ENCODE results near the gene ORM2.
A peak's percentile ranks its signal among the peaks of the same experiment; 100 is the strongest.

The ORM2 gene

DNA sequence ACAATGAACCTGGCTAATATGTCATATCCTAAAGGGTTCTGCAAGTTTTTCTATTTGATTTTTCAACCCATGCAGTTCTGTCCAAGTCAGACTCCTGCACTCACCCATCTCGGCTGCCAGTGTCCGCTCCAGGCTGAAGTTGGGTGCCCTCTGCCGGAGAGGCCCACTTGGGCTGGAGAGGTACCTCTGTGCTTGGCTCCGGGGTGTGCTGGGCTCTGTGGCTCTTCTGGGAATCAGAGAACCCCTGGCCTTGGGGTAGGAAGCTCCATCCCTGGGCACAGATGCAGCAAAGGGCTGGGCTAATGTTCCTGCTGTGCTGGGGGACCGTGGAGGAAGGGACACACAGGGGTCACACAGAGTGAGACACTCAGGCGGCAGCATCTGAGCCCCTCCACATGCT is 26.2 kb downstream of the ORM2 start:
- DNase-seq: no peak

DNA sequence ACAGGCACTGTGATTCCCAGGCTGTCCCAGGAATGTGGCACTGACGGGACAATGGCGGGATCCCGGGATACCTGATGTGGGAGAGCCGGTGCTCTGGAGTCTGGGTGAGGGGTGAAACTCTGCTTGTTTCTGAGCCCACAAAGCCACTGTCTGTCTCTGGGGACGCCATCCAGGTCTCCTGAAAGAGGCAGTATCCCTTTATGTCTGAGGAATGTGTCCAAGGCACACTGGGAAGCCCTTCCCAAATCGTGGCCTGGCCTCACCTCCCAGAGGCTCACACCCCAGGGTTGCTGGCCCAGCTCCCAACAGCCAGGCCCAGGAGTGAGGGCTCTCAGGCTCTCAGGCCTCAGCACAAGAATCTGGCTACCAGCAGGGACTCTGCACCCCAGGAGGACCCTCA is 27.1 kb downstream of the ORM2 start:
- no peak for DNase-seq

DNA sequence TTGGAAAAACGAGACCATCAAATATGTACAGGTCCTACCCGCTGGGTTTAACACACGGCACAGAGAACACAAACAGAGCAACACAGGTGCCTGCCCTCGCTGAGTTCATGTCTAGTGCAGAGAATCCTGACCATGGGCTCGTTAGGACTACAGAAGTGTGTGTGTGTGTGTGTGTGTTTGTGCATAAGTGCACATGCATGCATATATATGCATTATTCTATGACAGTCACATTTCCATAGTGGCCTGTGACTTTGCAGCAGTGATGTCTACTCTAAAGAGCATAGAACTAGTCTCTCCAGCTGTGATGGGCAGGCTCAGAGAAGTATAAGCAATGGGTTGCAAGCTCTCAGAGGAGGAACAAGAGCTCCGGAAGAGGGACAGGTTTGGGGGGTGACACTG is 27.7 kb downstream of the ORM2 start:
- DNase-seq: no peak

DNA sequence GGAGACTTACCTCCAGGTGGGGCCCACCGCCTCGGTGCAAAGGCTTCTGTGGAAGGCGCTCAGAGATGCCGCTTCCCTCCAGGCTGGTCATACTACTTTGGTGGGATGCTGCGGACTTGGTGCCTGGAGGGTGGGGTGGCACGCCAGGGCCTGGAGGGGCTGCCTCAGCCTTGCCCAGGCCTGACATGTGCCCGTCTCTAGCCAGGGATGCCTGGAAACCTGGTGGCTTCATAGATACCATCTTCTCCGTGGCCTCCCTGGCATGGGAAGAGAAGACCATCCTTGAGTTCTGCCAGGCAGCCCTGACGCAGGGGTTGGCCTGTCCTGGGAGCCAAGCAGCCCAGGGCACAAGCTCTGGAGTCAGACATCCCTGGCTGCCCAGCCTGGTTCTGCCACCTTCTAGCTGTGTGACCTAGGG is 28.3 kb downstream of the ORM2 start:
- no peak for DNase-seq

DNA sequence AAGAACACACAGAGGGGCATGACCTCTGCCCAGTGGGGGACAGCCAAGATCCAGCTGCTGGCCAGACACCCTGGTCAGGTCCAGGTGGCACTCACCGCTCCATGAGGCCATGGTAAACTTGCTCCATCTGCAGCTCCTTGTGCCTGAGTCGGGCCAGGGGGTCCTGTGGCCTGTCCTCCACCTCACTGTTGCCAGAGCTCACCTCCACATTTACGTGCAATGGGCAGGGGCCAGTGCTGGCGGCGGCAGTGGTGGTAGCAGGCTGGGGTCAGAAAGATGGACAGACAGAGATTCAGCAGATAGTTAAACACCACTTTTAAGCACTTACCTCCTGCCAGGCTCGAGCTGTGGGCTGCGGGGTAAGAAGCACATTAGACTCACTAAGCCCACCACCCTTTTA is 30.1 kb downstream of the ORM2 start:
- DNase-seq: no peak

DNA sequence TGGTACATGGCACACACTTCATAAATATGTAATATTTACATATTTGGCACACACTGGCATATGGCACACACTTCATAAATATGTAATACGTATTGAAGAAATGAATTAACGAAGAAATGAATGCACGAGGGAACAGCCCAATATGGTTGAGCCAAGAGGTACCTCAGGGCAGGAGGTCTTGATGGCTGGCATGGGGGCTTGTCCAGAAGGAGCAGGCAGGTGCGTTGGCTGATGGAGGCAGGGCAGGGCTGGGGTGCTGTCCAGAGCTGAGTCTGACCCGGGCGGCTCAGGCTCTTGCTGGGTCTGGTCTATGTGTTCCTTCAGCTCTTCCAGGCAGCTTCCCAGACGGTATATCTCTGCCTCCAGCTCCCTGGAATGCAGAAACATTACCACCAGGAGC is 31.9 kb downstream of the ORM2 start:
- DNase-seq: no peak

DNA sequence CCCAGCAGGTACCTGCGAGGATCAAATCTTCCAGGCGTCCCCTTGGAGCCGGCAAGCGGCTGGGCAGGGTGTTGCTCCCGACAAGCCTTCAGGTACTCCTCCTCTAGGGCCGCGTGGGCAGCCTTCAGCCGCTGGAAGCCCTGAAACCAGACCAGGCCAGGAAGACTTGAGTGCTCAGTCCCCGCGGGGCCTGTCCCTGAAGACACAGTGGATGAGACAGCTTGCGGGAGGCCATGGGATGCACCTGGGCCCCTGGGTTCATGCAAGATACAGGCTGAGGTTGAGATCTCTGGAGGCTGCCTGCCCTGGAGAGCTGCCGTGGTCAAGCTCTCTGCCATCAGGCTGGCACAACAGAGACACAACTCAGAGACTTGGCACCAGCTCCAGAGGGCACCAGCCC is 32.7 kb downstream of the ORM2 start:
- DNase-seq: no peak

DNA sequence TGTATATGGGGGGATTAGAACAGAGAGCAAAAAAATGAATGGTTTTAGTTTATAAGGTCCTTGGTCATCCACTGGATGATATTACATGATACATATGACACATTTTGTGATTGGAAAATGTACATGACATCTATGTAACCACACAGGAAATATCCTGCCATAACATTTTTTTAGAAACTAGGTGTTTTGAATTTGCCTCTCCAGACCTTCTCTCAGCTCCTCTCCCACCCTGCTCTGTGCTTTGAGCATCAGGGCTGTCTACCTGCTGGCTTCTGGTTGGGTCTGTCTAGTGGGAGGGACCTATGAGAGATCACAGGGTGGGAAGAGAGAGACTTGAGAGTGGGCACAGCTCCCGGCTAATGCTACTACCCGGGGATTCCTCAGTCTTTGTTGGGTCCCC is 33.8 kb downstream of the ORM2 start:
- DNase-seq: no peak

DNA sequence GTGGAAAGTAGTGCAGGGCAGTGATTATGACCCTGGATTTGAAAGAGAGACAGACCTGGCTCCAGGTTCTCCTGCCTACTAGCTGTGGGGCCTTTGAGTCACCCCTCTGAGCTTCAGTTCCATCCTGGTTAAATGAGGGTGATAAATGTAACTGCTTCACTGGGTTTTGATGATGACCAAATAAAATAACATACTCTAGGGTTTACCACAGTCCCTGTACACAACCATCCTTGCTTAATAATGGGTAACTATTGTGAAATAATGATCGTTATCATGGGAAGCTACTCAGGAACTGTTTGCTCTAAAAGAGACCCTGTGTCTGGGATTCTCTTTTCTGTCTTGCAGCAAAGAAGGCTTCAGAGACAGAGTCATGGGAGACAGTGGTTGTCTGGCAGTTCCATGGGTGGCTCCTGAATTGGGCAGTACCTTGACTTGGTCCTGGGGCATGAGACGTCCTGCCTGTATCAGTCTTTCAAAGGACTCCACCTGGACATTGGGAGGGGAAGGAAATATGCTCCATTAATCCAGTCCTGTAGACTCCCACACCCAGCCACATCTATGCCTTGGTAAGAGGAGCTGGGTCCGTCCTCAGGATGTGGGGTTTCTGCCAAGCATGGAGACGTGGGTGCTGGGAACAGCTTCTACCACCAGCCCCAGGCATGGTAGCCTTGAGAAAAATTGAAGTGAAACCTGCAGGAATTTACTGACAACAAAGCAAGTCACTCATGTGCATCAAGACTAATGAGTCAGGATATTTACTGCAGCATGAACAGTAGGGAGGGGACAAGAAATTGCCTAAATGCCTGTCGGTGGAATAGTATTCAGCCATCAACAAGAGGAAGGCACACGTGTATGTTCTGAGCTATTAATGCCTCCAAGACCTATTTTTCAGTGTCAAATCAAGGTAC is 34.7 kb downstream of the ORM2 start:
- no peak for DNase-seq

DNA sequence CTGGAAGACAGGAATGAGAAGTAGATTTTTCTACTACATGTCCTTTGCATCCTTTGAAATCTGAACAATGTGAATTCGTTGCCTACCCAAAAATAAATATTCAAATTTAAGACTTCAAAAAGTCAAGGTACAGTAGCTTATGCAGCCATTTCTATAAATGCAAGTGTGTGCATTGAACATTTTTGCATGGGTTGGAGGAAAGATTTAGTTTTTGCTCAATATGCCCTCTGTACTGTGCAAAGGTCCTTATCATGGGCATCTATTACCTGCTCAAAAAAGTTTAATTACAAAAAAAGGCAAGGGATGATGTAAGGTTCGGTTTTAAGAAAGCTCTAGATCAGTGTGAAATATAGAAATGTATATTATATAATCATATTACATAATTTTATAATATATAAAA is 35.5 kb downstream of the ORM2 start:
- DNase-seq: no peak

DNA sequence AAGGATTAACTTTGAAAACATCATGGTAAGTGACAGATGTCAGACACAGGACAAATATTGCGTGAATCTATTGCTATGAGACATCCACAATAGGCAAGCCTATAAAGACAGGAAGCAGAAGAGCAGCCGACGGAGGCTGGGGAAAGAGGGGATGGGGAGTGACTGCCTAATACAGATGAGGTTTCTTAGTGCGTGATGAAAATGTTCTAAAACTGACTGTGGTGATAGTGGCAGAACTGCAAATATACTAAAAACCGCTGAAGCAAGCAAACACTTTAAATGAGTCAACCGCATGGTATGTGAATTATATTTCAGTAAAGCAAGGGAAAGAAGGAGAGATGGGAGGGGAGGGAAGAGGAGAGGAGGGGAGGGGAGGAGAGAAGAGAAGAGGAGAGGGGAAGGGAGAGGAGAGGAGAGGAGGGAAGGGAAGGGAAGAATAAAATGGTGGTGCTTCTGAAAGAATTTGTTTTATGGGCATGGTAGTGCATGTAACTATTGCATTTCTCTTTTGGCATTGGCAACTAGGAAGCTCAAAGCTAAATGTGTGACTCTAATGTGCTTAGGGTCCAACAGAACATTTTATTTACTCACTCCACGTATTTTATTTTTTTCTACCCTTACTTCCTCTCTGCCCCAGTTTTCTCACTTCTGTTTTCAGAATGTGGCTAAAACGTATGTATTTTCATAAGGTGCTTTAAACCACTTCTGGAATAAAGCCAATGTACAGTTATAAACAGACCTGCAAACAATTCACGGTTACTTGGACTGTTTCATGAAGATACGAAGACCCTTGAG is 36.9 kb downstream of the ORM2 start:
- DNase-seq: no peak

DNA sequence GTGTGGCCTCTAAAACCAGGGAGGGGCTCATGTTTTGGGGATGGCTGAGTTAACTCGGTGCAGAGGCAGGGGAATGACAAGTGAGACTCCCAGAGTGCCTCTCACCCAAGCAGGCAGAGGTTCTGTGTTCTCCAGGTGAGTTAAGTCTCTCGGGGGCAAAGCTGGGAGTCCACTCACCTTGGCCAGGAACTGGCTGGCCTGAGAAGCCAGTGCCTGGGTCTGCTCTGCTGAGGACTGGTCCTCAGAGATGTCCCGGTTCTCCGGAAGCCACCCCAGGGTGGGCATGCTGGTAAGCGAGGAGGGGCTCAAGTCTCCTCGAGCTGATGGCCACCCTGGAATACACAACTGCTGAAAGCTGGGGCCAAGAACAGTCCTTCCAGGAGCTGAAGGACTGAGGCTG is 37.7 kb downstream of the ORM2 start:
- DNase-seq: no peak

DNA sequence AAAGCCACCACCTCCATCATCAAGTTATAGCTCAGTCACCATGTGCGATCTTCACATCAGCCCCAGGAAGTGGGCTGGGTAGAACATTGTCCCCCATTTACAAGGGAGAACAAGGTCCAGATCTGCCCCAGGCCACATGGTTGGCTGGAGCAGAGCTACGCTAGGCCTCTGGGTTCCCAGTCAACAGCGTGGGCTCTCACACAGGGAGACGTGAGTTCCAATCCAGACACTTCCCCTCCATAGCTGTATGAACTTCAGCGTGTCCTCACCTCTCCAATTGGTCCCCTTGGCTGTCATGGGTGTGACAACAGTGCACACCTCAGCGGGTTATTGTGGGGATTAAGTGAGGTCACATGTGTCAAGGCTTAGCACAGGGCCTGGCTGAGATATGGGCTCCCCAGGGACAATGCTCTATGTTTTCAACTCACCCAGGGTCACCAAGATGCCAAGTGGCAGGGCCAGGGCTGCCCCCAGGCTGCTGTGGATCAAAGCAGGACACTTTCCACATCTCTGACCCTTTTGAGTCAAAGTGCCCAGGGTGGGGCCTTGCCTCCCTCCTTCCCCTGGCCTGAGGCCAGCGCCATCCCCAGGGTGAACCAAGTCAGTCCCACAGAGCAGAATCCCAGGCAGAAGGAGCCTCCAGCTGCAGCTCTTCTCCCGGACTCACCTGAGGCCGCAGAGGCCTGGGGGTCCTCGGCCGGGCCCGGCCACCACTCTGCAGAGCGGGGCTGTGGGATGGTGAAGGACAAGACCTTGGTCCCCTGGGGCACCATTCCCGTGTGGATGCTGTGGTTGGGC is 38.3 kb downstream of the ORM2 start:
- no peak for DNase-seq

DNA sequence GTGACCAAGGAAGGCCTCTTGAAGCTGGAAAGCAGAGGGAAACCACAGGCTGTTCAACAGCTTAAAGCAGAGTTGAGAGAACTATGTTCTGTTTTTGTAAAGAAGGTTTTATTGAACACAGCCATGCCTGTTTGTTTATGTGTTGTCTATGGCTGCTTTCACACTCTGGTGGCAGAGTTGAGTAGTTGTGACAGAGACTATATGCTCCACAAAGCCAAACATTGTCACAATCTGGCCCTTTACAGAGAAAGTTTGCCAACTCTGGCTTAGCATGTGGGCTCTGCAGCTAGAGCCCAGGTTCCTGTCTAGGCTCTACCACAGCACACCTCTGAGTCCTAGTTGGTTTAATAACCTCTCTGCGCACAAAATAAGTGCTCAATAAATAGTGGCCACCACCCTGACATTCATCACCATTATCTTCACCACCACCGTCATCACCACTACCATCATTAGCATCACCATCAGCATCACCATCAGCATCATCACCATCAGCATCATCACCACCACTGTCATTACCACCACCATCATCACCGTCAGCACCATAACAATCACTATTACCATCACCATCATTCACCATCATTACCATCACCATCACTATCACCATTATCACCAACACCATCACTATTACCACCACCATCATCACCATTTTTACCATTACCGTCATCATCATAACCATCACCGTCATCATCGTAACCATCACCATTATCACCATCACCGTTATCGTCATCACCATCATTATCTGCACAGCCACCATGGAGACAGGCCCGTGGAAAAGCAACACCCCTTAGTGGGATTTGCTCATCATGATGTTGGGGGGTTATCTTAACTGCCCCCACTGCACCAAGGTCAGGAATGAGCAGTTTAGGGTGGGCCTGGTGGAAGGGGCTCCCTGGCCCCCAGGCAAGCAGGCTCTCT is 39.8 kb downstream of the ORM2 start:
- no peak for DNase-seq

DNA sequence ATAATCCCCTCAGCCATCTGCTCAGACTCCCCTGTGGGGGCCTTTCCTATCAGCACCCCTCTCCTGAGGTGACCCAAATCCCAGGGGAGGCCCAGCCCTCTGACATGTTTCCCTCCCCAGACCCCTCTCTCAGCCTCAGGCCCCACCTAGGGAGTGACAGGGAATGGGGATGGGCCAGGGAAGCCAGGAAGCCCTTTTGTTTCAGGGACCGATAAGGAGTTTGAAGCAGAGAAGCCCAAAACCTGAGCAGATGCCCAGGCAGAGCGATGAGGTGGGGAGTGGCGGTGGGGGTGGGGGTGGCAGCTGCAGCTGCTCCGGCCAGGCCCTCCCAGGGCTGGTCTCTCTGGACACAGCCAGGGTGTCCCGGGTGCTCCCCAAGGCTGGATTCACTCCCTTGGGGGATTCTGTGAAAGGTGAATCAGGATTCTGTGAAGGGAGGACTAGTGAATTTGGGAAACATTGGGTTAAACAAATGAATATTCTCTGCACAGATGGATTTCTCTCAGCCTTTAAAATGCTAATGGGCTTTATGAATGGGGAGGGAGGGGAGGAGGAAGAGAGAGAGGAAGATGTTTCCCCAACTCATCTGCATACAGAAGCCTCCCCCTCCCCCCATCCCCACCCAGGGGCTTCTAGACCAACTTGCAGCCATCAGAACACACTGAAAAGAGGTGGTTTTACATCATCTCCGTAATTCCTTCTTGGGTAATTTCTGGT is 40.7 kb downstream of the ORM2 start:
- peak; percentile 95 for DNase-seq

DNA sequence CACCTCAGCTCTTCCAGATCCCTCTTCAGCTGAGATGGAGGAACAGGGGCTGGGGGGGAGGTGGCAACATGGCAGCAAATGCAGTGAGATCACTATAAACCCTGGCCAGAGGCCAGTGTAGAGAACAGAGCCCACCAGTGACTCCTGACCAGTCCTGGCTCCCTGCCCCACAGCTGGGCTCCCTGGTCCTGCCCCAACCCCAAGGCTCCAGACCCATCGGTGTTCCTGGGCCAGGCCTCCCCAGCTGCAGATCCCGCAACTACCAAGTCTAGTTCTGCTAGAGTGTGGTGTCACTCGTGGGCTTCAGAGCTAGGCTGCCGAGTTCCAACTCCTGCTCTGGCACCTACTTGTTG is 41.3 kb downstream of the ORM2 start:
- no peak for DNase-seq

DNA sequence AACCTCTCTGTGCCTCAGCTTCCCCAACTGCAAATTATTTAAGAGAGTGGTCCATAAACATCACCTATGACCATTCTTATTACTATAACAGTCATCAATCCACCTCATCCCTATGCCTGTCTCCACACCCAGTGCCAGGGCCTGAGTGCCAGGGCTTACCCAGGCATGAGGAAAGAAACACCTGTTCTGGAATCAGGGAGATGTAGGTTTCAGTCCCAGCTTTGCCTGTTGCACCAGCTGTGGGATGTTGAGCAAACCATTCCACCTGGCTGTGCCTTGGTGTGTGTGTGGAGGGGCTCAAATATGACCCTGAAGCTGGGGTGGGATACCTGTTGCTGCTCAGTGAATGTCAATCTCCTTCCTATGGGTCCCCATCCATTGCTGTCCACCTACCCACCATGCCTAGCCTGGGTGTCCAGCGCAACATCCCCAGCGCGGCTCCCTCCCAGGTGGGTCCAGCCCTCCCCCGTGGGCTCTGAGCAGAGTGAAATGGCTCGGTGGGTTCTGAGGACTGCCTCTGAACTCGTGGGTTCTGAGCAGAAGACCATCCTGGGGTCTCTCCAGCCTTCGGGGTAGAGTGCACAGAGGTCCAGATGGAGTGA is 41.8 kb downstream of the ORM2 start:
- DNase-seq: no peak

DNA sequence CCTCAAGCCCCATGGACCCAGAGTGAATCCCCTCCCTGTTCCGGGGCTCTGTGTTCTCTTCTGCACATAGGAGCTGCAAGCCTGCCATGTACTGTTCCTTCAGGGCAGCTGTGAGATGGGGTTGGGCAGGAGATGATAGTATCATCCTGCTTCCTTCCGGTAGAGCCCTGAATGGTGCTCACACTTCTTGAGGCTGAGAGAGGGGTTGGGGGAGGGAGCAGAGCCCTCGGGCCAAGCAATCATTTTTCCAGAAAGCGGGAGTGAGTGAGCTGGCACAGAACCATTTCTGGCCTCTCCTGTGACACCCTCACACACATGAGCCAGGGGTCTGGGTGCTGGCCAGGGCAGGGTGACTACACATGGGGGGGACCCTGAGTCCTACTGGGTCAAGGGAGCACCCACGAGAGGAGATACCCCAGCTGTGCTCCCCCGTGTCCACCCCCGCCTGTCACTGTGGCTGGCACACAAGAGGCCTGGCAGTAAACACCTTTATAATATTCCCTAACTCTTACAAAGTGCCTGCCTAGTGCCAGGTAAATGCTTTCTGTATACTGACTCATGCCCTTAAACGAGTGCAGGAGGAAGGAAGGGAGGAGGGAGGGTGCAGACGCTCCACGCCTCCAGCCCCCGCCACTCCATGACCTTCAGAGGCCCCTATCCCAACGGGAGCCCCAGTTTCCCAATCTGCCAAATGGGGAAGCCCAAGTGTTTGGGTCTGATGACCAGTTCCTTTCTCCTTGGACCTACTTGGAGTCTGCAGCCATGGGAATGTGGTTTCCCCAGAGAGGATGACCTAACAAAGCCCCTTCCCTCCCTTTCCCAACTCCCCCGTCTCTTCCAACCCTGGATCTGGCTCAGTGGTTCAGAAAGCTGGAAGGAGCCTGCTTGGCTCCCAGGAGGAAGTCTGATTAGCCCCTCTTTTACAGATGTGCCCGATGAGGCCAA is 42.6 kb downstream of the ORM2 start:
- no peak for DNase-seq

DNA sequence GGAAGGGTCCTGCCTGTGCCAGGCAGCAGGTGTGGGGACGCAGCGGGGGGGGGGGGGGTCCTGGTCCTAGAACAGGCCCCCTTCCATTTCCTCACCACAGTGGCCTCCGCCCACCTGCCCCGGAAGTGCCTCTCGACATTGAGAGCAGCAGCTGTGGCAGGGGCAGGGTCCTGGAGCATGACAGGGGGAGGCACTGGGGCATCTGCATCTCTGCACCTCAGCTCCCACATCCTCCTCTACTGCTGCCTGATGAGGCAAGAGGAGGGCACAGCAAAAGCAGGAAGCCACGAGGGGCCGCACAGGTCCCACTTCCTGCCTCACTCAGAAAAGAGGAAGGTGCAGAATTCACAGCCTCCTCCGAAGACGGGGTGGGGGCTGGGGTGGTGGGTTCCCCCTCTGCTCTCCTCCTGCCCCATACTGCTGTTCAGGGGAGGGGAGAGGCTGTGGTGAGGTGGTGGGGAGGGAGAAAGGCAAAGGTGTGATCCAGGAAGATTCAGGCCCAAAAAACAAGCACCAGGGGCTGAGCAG is 43.3 kb downstream of the ORM2 start:
- peak; percentile 21 for DNase-seq
